HEK293T (cell line): ENCODE results near the gene CUL9.

Experiments used
- CTCF ChIA-PET: fragments of 350-600 bp; formaldehyde crosslinking; extraction: SDS; loops from one replicate; lab custom pipeline; 2021; ENCODE audit warnings: antibody characterized with exemption, inconsistent platforms; lab: Yijun Ruan, JAX
- POLR2A ChIA-PET: fragments of 350-600 bp; formaldehyde crosslinking; extraction: SDS; loops from one replicate; lab custom pipeline; 2020; ENCODE audit warnings: antibody characterized with exemption, inconsistent platforms; lab: Yijun Ruan, JAX
- DNase-seq: peaks from one replicate; pipeline ENCODE4 v3.0.0; 2012; ENCODE audit warnings: mixed read lengths; ENCODE audit errors: extremely low spot score
- ARNT ChIP-seq: fragments of 450-650 bp; IDR thresholded peaks from 2 replicates; pipeline ENCODE4 v1.6.1; 2017; ENCODE audit warnings: mild to moderate bottlenecking
- BHLHE40 ChIP-seq: fragments of 450-650 bp; IDR thresholded peaks from 2 replicates; pipeline ENCODE4 v1.6.1; 2016; ENCODE audit warnings: mild to moderate bottlenecking, moderate library complexity, borderline replicate concordance
- CTBP1 ChIP-seq: fragments of 450-650 bp; IDR thresholded peaks from 2 replicates; pipeline ENCODE4 v1.6.1; 2016; ENCODE audit warnings: borderline replicate concordance
- ELF4 ChIP-seq: fragments of 450-650 bp; IDR thresholded peaks from 2 replicates; pipeline ENCODE4 v1.6.1; 2017; ENCODE audit warnings: antibody characterized with exemption
- FOXA1 ChIP-seq: fragments of 450-650 bp; IDR thresholded peaks from 2 replicates; pipeline ENCODE4 v1.6.1; 2016; ENCODE audit warnings: mild to moderate bottlenecking
- FOXK2 ChIP-seq: fragments of 450-650 bp; IDR thresholded peaks from 2 replicates; pipeline ENCODE4 v1.6.1; 2016; ENCODE audit warnings: mild to moderate bottlenecking
- FOXM1 ChIP-seq: fragments of 450-650 bp; IDR thresholded peaks from 2 replicates; pipeline ENCODE4 v1.6.1; 2017; ENCODE audit warnings: mild to moderate bottlenecking, borderline replicate concordance
- HDGF ChIP-seq: fragments of 450-650 bp; IDR thresholded peaks from 2 replicates; pipeline ENCODE4 v1.6.1; 2017; ENCODE audit warnings: antibody characterized with exemption, borderline replicate concordance
- L3MBTL2 ChIP-seq: fragments of 450-650 bp; conservative IDR thresholded peaks from 2 replicates; pipeline ENCODE4 v1.6.1; 2016; ENCODE audit warnings: mild to moderate bottlenecking
- LEF1 ChIP-seq: fragments of 450-650 bp; IDR thresholded peaks from 2 replicates; pipeline ENCODE4 v1.6.1; 2017; ENCODE audit warnings: mild to moderate bottlenecking, borderline replicate concordance
- NFRKB ChIP-seq: fragments of 450-650 bp; IDR thresholded peaks from 2 replicates; pipeline ENCODE4 v1.6.1; 2016; ENCODE audit warnings: mild to moderate bottlenecking, moderate library complexity
- SP1 ChIP-seq: fragments of 450-650 bp; IDR thresholded peaks from 2 replicates; pipeline ENCODE4 v1.6.1; 2017
- SUZ12 ChIP-seq: fragments of 450-650 bp; IDR thresholded peaks from 2 replicates; pipeline ENCODE4 v1.6.1; 2016; ENCODE audit warnings: mild to moderate bottlenecking
- TARDBP ChIP-seq: fragments of 450-650 bp; IDR thresholded peaks from 2 replicates; pipeline ENCODE4 v1.6.1; 2016
- ZNF384 ChIP-seq: fragments of 450-650 bp; IDR thresholded peaks from 2 replicates; pipeline ENCODE4 v1.6.1; 2016
- TF ChIP-seq, protein P1 (sequence below): fragments of 450-650 bp; IDR thresholded peaks from 2 replicates; pipeline ENCODE4 v1.6.1; 2016

Gene CUL9

DNA sequence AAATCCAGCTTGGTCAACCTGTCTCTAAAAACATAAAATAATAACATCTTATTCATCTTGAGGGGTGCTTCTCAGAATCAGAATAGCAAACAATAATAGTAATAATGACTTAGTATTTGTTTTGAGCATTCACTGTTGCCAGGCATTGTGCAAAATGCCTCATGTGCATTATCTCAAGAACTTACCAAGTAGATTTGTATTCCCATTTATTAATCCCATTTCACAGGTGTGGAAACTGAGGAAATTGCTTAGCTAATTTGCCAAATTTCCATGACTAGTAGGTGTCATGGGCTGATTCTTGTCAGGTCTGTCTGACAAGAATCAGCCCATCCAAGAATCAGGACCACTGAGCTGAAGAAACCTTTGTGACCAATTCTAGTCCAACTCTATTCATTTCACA lies 66.8 kb downstream of the CUL9 start:
- TF ChIP-seq CTBP1 (no peak), HDGF (no peak), ZNF384 (no peak), LEF1 (no peak), ELF4 (no peak), FOXM1 (no peak), L3MBTL2 (no peak), SUZ12 (no peak), FOXK2 (no peak), NFRKB (no peak), SP1 (no peak), BHLHE40 (no peak), TARDBP (no peak), FOXA1 (no peak), ARNT (no peak)
- TF ChIP-seq, protein P1, sequence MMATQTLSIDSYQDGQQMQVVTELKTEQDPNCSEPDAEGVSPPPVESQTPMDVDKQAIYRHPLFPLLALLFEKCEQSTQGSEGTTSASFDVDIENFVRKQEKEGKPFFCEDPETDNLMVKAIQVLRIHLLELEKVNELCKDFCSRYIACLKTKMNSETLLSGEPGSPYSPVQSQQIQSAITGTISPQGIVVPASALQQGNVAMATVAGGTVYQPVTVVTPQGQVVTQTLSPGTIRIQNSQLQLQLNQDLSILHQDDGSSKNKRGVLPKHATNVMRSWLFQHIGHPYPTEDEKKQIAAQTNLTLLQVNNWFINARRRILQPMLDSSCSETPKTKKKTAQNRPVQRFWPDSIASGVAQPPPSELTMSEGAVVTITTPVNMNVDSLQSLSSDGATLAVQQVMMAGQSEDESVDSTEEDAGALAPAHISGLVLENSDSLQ, result no peak
- CTCF ChIA-PET, result no interaction called here
- POLR2A ChIA-PET, result interaction anchor here (0.9 kb wide), 1 partner anchor 74 kb away, joined by 3 read pairs; no protein-coding TSS in a partner anchor
- no peak for DNase-seq

DNA sequence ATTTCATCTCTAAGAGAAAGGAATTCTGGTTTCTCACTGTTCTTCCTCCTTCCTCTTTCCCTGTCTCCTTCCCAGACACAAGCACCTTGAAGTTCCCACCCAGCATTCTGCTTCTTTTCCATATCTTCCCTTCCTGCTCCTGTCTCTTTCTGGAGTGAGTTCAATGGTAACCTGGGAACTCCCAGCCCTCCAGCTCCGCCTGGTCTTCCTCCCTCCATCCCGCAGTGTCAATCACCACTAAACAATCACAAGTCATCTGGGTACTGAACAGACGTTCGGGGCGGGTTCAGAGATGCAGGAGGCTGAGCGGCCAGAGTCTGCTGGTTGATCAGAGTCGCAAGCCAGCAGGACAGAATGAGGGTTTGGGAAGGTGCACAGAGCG lies 69.0 kb downstream of the CUL9 start:
- ChIA-PET POLR2A (interaction anchor here (0.8 to 1.2 kb wide), 3 partner anchors 11 to 28 kb away, joined by 3 to 4 read pairs (median 3); no protein-coding TSS in a partner anchor), CTCF (interaction anchor here (0.8 to 1.2 kb wide), 3 partner anchors 10 to 22 kb away, joined by 4 to 5 read pairs (median 4); partner anchors contain the start of gene DNPH1)
- TF ChIP-seq, protein P1, result peak; percentile 92
- no peak for TF ChIP-seq NFRKB
- DNase-seq, result no peak

DNA sequence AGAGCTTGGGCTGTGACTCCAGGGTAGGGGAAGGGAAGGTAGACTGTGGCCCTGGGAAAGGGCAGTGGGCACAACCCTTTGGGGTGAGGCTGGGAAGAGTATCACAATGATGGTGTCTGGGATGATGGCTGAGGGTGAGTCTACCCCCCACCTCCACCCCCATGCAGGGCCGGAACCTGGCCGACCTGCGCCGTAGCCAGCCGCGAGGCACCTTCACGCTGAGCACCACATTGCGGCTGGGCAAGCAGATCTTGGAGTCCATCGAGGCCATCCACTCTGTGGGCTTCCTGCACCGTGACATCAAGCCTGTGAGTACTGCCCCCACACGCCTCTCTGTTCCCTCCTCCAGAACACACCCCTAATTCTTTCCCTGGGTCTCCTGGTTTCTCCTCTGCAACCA lies 71.4 kb downstream of the CUL9 start:
- ChIA-PET CTCF (interaction anchor here (0.9 to 1.7 kb wide), 2 partner anchors 10 to 25 kb away, joined by 4 to 6 read pairs; partner anchors contain the start of gene DNPH1), POLR2A (interaction anchor here (1.3 kb wide), 2 partner anchors 24 to 71 kb away, joined by 3 read pairs; partner anchors contain the start of genes CUL9 and DNPH1)
- TF ChIP-seq CTBP1, result no peak
- no peak for TF ChIP-seq FOXA1
- TF ChIP-seq SP1, result no peak
- no peak for TF ChIP-seq ARNT
- no peak for TF ChIP-seq SUZ12
- no peak for TF ChIP-seq FOXK2
- no peak for TF ChIP-seq ELF4
- no peak for TF ChIP-seq NFRKB
- TF ChIP-seq ZNF384, result no peak
- no peak for TF ChIP-seq LEF1
- TF ChIP-seq L3MBTL2, result no peak
- TF ChIP-seq TARDBP, result no peak
- no peak for TF ChIP-seq BHLHE40
- no peak for TF ChIP-seq HDGF
- TF ChIP-seq, protein P1, result no peak
- no peak for TF ChIP-seq FOXM1
- DNase-seq, result no peak

DNA sequence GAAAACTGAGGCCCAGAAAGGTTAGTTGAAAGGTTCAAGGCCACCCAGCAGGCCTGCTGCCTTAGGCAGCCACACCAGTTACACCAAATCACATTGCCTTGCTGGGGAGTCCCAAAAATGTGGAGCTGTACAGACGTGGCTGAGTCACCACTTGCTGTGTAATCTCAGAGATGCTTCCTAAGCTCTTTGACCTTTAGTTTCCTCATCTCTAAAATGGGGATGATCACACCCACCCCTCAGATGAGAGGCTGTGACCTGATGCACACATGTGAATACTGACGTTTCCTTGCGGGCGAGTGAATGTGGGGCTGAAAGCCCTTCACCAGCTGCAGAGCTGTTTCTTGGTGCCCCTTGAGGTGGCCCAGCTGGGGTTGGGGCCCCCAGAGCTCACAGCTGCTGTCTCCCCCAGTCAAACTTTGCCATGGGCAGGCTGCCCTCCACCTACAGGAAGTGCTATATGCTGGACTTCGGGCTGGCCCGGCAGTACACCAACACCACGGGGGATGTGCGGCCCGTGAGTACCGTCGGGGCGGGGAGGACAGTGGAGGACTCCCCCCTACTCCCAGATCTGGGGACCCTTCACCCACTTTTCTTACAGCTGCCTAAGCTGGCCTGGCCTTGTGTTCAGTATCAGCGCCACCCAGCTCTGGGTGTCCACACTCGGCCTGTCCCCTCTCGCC lies 72.3 kb downstream of the CUL9 start:
- no peak for DNase-seq
- TF ChIP-seq ZNF384 (no peak), L3MBTL2 (no peak), SUZ12 (no peak), HDGF (no peak), TARDBP (no peak), SP1 (no peak), ELF4 (no peak), BHLHE40 (no peak), FOXM1 (no peak), FOXA1 (no peak), ARNT (no peak), CTBP1 (no peak), NFRKB (no peak), LEF1 (no peak), FOXK2 (no peak)
- TF ChIP-seq, protein P1, result no peak
- CTCF ChIA-PET, result interaction anchor here (0.6 to 1.7 kb wide), 2 partner anchors 9 to 63 kb away, joined by 4 read pairs; no protein-coding TSS in a partner anchor
- POLR2A ChIA-PET, result interaction anchor here (1.3 kb wide), 1 partner anchor 25 kb away, joined by 3 read pairs; the partner anchor contains the start of gene DNPH1

DNA sequence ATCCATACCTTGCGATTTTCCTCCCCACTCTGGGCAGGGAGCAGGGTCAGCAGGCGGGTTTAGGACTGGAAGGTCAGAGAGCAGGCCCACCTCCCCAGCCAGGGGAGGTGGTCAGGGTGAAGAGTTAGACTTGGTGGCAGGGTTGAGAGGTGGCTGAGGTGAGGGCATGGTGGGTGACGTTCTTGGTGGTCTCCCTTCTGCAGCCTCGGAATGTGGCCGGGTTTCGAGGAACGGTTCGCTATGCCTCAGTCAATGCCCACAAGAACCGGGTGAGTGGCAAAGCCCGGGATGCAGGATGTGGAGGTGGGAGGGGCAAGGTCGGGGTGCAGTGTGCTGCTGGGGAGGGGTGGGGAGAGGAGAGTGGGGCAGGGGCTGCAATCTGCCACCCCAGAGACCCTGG lies 72.8 kb downstream of the CUL9 start:
- POLR2A ChIA-PET, result interaction anchor here (0.8 kb wide), 1 partner anchor 8 kb away, joined by 3 read pairs; no protein-coding TSS in a partner anchor
- CTCF ChIA-PET, result interaction anchor here (1.7 kb wide), 1 partner anchor 9 kb away, joined by 4 read pairs; no protein-coding TSS in a partner anchor
- TF ChIP-seq ELF4, result no peak
- TF ChIP-seq CTBP1, result no peak
- no peak for TF ChIP-seq SP1
- TF ChIP-seq, protein P1, result no peak
- TF ChIP-seq L3MBTL2, result no peak
- DNase-seq, result no peak
